ENCODE data around the gene MAPK7.
"Not testable (repeated sequence)": the region's sequence is repeated elsewhere in the genome, so short reads cannot be mapped to it uniquely, and the experiment has no call there.

The MAPK7 gene

GRCh38 chr17:19347323-19348080, 30.8 kb upstream of the MAPK7 start:
- DNase-seq (ENCODE audit: insufficient read length, low spot score) (no peak), FAIRE-seq (no peak)
- TF ChIP-seq CTCF (IDR thresholded peaks at IDR 0.05; ENCODE audit: insufficient read depth, missing control alignments), result no peak

- TF ChIP-seq CTCF (IDR thresholded peaks at IDR 0.05; ENCODE audit: insufficient read depth, missing control alignments), result no peak
- FAIRE-seq (no peak), DNase-seq (ENCODE audit: insufficient read length, low spot score) (no peak)
Measured at GRCh38 chr17:19348081-19348650, 30.1 kb upstream of the MAPK7 start.

- TF ChIP-seq CTCF (IDR thresholded peaks at IDR 0.05; ENCODE audit: insufficient read depth, missing control alignments), result no peak
- no peak for FAIRE-seq
Measured at GRCh38 chr17:19348806-19349205, 29.5 kb upstream of the MAPK7 start.

GRCh38 chr17:19353401-19353800, 24.9 kb upstream of the MAPK7 start:
- FAIRE-seq; DNase-seq (ENCODE audit: insufficient read length, low spot score): not testable (repeated sequence)

More at GRCh38 chr17:19348806-19349205, 29.5 kb upstream of the MAPK7 start:
- DNase-seq (ENCODE audit: insufficient read length, low spot score), result no peak

GRCh38 chr17:19354748-19355147, 23.6 kb upstream of the MAPK7 start:
- TF ChIP-seq CTCF (IDR thresholded peaks at IDR 0.05; ENCODE audit: insufficient read depth, missing control alignments), result no peak
- FAIRE-seq, result no peak
- DNase-seq (ENCODE audit: insufficient read length, low spot score), result no peak

- no peak for DNase-seq (ENCODE audit: insufficient read length, low spot score)
- TF ChIP-seq CTCF (IDR thresholded peaks at IDR 0.05; ENCODE audit: insufficient read depth, missing control alignments), result no peak
- FAIRE-seq, result no peak
Measured at GRCh38 chr17:19357351-19357750, 20.9 kb upstream of the MAPK7 start.

GRCh38 chr17:19357761-19358160, 20.5 kb upstream of the MAPK7 start:
- DNase-seq (ENCODE audit: insufficient read length, low spot score) (no peak), FAIRE-seq (no peak)
- TF ChIP-seq CTCF (IDR thresholded peaks at IDR 0.05; ENCODE audit: insufficient read depth, missing control alignments), result no peak
